Measurements from ENCODE around the gene LMNA.

- TF ChIP-seq CTCF (IDR thresholded peaks at IDR 0.05): no peak
- TF ChIP-seq POLR2AphosphoS5 (IDR thresholded peaks at IDR 0.05): no peak
Measured at GRCh38 chr1:156180471-156180870, 66.0 kb downstream of the LMNA start.

Data from stomach (tissue), 4 donors.